ENCODE data around the gene C3orf52.

The C3orf52 gene

DNA sequence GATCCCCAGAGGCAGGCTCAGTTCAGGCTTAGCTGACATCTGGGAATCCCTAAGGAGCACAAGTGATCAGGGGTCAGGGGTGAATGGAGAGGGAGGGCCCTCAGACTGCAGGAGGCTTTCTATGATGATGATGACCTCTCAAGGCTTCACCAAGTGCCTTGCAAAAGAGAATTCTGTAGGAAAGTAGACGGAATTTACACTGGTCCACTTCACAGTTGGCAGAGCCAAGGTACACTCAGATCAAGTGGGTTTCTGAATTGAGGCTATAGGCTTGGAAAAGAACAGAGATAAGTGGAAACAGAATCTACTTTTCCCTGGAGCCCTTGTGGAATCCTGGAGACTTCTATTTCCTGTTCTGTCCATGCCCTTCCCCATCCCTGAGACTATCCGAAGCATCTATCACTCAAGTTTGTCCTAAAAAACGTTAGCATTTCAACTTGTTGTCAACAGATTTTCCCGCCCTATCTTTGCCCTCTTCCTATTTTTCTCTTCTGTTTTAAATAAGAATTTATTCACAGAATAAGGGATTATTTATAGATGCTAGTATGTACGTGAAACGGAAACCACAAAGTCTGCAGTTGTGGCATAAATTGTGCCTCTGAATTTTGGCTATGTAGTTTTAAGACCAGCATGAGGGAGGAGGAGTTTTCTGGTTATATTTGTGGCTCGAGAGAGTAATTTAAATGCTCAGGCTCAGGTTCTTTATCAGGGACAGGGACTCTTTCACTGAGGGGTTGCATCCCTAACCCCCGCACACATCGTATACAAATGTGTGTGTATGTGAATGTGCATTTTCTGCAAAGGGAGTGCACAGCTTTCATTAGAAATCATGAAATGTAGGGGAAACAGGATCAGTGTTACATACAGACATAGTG is 34.0 kb downstream of the C3orf52 start:
- DNase-seq: no peak

DNA sequence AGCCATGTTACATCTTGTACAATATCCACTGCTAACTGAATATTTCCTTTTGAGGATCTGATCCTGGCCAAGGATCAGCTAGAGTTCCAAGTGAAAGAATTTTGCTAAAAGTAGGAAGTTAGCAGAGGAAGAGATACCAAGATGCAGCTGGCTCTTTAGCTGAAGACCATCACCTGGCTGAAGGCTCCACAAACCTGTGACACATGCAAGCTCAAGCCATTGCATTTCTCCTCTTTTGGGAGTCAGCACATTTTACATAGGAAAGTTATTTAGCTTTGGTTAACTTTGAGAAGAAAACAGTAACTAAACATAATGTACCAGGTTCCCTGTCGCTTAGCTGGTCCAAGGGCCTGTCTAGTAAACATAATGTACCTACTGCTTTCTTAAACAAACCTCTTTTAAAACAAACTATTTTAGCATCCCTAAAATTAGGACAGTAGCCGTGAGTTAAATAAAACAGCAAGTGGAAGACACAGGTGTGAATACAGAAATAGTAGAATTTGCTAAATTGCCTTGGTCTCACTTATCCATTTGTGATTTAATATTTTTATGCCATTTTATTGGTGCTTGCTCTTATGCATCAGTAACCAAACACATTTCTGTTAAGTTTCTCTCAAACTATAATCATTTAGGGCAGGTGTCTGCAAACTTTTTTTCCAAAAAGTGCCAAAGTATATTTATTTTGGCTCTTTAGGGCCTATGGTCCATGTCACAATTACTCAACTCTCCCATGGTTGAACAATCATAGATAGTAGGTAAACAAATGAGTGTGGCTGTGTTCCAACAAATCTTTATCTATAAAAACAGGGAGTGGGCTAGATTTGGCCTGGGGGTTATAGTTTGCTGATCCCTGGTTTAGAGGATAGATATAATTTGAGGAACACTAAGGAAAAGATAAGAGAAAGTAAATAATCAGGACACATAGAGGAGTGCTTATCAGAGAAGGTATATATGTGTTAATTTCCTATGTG is 35.7 kb downstream of the C3orf52 start:
- DNase-seq: no peak

DNA sequence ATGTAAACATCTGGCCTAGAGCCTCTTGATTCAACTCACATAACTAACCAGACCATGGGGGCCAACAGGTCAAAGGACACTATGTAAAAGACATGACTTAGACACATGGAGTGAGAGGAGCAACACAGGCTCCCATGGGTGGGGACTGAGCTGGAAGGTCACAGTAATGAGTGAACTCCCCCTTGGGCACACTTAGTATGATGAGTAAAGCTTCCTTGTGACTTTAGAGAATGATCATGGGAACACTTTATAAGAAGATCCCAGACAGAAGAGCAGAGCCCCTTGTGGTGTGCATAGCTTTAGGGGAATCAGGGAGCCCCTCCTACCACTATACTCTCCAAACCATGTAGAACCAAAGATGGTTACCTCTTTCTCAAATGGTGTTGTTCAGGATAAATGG is 36.7 kb downstream of the C3orf52 start:
- DNase-seq: no peak

DNA sequence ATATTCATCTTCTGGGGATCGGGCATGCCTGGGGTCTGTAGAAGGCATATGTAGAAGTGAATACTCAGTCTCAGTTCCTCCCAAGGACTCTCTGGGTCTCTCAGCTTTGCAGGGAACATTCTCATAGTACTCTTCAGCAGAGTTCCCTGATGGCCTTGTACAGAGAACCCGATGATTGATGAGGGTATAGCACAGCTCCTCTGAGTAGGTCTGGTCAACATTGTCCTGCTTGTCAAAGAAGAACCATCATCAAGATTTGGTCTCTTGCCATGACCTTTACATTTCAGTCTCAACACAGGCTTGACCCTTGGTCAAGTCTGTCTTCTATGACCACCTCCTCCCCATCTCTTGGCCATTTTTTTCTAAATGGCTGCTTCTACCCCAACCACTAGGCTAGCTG is 37.4 kb downstream of the C3orf52 start:
- DNase-seq: no peak

DNA sequence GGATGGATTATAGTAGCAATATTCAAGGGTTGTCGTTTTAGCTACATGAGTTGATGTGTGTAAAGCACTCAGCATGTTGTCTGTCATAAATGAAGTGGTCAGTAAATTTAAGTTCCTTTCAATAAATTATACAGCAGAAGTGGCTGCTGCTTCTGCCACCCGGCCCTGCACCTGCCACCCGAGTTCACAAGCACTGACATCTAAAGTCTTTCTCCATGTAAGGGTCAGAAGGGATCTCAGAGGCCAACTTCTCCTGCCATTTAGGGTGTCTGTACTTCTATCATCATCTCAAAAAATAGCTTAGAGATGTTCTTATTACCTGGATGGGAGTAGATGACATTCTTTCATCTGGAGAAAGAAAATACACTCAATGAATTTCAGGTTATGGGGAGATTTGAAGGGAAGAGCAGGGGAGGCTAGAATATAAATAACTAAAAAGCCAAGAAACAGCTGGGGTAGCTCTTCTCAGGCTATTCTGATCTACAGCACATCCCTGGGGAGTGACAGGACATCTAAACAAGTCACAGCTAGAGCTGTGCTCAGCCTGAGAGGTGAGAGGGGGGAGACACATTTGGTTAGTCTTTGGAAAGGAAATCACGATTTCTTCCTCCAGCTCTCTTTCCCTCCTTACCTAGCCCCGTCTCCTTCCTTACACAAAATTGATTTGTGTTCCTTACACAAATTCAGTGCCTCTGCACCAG is 38.9 kb downstream of the C3orf52 start:
- no peak for DNase-seq

DNA sequence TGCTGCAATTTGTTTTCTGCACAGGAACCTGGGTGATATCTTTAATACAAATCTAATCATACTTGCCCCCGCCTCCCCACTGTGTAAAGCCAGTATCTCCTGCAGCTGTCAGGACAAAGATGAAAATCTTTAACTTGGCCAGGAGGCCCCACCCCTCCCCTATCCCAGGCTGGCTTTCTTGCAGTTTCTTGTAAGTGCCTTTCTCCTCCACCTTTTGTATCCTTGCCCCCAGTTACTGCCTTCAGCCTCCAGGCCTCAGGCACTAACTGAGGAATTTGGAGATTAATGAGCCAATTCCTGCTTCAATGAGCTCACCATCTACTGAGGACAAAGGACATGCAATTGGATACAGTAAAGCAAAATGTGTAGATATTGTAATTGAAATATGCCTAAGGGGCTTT is 40.3 kb downstream of the C3orf52 start:
- no peak for DNase-seq

DNA sequence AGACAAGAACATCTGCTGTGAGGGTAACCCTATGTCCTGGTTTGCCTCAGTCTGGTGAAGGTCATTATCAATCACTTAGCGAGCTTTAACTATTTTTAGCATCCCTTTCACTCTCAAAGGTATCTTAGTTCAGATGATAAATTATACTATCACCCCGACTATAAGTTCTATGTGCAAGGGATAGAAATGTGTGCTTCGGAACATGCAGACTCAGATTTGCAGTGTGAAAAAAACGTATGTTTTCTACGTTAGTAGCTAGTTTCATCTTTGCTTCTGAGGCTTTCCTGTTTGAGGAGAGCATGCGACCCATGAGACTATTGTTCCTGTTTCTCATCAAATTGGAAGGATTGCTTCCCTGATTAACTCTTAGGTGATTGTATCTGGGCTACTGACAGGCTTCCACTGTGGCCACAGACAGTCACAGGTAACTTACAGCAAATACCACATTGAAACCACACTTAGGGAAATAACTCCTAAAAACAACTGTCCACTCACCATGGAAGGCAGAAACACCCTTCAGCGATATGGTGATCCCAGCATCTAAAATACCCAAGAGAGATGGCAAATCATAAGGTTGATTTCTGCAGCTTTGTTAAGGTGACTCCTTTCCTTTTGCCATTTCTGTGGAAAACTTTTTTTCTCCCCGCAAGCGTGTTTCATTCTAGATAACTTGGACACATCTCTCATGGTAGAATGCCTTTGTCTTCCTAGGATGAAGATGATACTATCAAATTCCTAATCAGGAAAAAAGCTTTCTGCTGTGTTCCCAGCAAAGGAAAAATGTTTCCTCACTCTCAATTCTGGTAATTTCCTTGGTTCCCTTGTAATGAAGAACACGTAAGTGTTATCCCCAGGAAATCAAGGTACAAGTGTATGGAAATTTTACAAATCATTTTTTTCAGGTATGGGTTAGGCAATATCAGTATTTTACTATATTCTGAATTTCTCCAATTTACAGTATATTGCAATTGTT is 41.6 kb downstream of the C3orf52 start:
- no peak for DNase-seq

DNA sequence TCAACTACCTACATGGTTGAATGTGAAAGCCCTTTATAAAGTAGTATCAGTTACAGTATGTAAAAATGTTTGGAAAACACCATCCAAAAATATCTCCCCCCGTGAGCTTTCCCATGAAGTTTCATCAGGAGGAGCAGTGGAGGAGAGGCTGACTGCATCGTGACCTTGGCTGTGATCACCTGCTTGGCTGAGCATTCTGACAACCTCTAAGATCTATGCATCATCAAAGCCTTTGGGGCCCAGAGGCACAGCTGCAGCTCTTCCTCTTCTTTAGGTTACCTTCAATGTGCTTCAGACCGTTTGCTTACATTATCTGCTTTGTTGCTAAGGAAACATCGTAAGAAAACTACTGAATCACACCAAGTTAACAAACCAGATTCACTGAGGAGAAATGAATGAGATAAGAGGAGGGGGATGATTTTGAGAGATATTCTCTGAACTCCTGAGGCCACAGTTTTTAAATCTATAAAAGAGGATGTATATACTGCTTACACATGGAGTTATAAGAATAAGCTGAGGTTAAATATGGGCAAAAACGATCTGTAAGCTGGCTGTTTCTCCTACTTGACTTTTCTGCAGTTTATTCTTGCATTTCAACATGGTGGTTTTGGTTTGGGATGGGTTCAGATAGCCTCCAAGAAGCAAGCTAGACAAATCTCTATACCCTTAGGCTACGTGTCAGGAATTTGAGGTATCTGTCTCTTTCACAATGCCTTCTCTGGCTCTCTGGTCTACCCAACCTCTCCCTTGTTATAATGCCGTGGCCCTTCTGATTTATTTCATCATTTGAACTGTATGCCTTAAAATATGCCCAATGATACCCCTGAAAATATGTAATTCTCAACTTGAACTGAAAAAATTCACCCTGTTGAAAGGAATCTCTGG is 42.9 kb downstream of the C3orf52 start:
- DNase-seq: no peak

DNA sequence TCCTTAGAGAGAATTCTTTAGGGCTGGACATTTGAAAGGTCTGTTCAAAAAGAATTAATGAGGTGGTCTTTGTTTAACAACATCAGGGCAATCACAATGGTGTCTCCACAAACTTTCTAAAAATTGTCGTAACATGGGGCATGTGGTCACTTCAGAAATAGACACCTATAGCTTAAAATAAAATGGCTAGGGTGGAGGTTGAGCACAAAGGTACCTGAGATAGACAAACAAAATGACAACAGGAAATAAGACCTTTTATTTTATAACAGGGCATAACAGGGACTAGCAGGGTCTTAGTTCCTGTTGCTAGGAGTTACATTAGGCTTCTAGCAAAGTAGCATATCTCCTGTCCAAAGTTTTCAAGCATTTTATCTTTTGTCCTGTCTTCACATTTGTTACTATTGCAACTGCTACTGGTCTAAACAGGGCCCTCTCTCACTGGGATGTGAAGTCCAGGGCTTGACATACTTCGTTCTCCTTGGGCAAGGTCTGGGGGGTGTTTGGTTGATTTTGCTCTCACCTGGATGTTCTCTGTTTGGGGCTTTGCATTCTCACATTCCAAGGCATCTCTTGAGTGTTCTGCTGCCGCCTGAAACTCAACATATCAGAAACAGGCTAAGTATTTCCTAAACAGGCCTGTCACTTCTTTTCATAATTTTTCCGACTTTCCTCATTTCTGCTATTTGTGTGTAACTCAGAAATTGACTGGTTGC is 43.9 kb downstream of the C3orf52 start:
- DNase-seq: no peak

DNA sequence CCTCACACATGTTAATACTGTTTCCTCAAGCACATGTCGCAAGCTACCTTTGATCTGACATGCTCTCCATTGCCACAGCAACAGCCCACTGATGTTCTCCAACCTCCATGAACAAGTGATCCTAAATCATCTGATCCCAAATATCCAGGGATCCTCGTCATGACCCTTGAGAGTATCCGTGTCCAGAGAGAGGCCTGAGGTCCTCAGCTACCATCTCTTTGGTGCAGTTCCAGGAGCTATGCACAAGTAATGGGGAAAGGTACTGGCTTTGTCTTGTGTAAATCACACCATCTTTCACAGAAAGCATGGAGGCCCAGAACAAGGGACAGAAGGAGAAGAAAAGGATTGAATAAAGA is 44.4 kb downstream of the C3orf52 start:
- no peak for DNase-seq

DNA sequence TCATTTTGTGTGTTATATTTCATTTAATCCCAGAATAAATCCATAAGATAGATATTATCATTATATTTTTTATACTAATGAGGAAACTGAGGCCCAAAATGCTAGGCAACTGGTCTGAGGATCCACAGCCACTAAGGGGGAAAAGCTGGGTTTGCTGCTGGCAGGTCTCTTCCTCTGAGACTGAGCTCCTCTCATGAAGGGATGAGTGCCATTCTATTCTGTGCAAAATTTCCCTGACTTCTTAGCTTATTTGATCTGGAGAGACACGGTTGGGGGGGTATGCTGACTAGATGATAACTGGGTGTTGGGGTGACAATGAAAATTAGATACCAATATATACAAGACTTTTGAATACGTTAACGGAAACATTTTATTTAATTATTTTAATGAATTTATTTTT is 44.9 kb downstream of the C3orf52 start:
- DNase-seq: no peak

DNA sequence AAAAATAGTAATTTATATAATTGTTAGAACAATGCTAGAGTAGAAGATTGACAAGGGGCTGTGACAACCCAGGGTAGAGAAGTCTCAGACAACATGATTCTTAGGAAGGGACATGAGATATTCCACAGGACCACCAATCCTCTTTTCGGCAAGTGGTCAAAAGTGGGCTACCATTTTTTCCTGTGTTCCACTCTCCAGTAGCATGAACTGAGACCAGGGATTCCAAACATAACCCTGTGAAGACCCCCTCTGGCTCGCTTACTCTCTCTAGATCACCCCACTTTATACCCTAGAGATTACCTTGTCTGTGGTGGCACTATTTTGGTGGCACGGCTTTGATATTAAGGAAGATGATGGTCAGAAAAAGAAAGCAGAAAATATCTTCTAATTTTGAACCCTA is 45.9 kb downstream of the C3orf52 start:
- no peak for DNase-seq

DNA sequence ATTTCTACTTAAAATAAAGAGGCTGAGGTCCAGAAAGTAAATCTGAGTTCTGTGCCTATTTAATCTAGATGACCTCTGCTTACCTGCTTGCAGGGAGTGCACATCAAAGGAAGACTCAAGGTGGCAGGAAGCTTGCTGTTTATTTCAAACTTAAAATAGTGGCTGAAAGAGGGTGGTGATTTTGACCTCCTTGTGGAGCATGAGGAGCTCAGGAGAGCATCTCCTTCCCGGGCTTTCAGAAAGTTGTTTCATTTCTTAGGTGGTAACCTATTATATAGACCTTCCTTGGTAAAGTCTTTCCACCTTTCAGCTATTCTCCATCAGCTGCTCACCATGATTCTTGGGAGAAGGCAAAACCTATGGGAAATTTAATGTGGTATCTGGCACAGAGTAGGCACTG is 46.4 kb downstream of the C3orf52 start:
- no peak for DNase-seq

DNA sequence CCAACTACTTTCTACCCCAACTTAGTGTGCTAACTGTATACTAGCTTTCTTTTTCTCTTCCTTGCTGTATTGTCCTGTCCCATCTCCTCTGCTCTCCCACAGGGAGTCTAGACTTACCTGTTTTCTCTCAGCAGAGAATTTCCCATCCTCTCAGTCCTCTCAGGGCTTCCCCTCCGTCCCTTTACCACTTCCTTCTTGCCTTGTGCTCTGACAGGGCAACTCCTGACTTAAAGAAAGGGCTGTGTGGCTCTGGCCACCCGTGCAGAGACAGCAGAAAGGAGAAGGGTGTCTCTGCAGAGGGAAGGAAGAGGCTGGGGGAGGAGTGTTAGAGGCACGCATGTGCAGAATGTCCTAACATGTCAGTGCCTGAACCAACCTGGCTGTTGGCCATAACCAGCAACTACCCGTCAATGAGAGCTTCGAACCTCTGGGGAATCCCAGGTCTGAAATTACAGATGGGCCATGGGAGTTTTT is 46.8 kb downstream of the C3orf52 start, which contains the start of gene GCSAM:
Gene GCSAM, minus strand, starts transcription at position 274 of the 474 bp plus-strand sequence. Its CDS starts 128 bp downstream, at position 146.
- peak in 1 of 2 experiments; percentile 7 for DNase-seq

DNA sequence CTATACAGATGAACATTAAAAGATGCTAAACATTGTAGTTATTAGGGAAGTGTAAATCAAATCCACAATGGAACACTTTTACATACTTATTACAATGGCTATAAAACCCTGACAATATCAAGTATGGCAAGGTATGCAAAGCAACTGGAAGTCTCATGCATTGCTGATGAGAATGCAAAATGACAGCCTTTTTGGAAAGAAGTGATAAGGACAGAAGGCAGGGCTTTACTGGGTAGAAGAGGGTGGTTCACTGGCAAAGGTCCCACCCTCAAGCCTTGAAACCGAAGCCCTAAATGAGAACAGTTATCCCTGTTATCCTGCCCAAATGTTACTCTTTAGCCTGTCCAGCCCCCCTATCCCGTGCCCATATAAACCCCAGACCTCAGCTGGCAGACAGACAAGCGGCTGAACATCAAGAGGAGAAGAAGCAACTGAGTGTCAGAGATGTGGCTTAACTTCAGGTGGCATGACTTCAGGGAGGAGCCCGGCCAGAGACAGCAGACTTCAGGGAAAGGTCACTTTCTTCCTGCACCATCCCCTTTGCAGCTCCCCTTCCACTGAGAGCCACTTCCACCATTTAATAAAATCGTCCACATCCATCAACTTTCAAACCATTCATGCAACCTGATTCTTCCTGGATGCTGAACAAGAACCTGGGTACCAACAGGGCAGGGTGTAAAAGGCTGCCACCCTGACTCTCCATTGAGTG is 47.6 kb downstream of the C3orf52 start:
- peak; percentile 25 to 46 for DNase-seq

DNA sequence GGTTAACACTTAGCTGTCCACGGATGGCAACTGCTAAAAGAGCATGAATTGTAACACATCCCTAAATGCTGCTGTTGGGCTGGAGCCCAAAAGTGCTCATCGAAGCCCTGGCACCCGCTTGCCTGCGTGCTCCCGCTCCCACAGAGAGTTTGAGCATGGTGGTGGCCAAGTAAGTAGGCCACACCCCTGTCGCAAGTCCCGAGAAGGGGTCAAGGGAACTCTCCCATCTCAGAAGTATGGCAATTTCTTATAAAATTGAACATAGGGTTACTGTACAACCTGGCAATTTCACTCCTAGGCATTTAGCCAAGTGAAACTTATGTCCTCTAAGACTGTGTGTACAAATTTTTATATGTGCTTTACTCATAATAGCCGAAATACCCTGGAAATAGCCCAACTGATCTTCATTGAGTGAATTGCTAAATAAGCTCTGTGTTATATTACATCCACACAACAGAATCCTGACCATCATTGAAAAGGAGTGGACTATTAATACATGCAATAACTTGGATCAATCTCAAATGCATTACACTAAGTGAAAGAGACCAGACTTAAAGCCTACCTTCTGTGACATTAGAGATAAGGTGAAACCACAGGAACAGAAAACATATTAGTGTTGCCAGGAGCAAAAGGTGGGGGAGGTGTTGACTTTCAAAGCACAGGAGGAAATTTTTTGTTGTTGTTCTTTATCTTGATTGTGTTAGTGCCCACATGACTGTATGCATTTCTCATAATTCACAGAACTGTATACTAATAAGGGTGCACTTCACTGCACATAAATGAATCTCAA is 48.3 kb downstream of the C3orf52 start:
- no peak for DNase-seq

DNA sequence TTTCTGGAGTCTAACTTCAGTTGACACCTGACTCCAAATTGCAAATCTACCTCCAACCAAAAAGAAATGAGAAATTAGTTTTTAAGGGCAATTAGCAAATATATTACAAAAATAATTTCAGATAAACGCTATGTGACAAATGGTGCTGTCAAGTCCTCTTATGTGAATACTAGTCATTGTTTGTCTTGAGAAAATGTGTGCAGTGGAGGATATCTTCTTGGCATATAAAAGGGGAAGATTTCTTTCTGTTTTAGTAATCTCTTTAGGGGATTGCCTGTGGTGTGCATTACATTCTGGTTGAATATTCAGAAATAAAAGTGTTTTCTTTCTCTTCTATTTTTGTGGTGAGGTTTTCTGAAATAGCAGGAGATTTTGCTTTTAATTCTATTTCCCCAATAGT is 49.9 kb downstream of the C3orf52 start:
- DNase-seq: no peak

DNA sequence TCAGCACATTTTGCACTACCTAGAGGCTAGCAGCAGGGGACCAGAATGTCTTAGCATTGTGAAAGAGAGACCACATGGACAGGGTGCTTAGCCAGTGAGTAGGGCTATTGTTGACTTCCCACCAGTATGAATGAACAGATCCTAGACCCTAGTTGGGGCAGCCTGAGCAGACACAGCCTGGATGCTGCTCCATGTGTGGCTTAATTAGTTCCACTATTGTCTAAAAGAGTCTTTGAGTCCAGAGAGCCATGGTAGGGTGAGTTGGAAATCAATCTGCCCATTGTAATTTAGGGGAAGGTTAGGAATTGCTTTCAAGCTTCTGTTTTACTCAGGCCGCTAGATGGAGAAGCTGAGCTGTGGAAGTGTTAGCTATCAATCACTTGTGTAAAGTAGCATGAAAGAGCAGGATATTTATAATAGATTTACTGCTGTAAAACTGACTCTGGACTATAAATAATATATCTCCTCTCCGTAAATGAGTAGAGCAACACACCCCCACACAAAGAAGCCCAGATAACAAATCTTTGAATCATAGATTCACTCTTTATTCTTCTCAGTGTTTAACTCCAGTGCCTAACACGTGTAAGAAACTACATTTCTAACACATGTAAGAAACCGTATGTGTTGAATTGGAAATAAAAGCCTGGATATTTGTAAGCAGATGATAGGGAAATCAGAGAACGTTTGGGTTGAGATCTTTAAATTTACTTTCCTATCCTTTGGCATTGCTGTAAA is 50.9 kb downstream of the C3orf52 start:
- peak; percentile 4 to 60 for DNase-seq

Measured in NCI-H526 (cell line).